Gastroesophageal sphincter (tissue), 3 donors: ENCODE results near the gene SKIL.

Experiments
- POLR2A ChIP-seq, 2 donors: fragments of 450-650 bp; IDR thresholded peaks; one replicate each; pipeline ENCODE4 v1.6.1; 2017; ENCODE audit warnings: antibody characterized with exemption in 2 of 2, mild to moderate bottlenecking in 2 of 2, moderate library complexity in 1 of 2
- POLR2AphosphoS5 ChIP-seq: sonication (generic); formaldehyde crosslinking; IDR thresholded peaks from one replicate; pipeline ENCODE4 v1.6.1; 2017; ENCODE audit warnings: antibody characterized with exemption
- TF ChIP-seq, protein P1 (sequence below), 4 experiments: fragments of 200-600 bp in 2 of 4; fragments of 450-650 bp in 2 of 4; sonication (generic) in 1 of 4; IDR thresholded peaks; one replicate each; pipeline ENCODE4 v1.5.1; 2017 to 2019; ENCODE audit warnings: antibody characterized with exemption in 4 of 4, mild to moderate bottlenecking in 2 of 4, moderate library complexity in 2 of 4

DNA sequence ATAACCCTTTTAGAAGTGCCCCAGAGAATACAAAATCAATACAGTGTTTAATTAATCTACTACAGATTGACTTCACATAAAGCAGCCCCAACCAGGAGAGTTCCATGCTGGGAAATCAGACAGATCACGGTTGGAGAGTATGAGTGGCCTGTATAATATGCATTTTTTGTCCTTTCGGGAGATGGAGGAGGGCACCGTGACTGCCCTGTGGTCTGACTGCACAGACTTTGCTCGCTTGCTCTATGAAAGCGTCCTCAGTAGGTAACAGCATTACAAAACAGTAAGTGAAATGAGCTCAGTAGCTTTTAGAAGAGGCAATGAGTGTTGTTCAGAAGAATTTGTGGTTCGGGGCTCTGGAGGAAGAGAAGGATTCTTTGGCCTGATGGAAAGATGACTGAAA lies 34.2 kb upstream of the SKIL start:
- TF ChIP-seq POLR2A (IDR thresholded peaks at IDR 0.05) (no peak), POLR2AphosphoS5 (no peak)
- TF ChIP-seq, protein P1, sequence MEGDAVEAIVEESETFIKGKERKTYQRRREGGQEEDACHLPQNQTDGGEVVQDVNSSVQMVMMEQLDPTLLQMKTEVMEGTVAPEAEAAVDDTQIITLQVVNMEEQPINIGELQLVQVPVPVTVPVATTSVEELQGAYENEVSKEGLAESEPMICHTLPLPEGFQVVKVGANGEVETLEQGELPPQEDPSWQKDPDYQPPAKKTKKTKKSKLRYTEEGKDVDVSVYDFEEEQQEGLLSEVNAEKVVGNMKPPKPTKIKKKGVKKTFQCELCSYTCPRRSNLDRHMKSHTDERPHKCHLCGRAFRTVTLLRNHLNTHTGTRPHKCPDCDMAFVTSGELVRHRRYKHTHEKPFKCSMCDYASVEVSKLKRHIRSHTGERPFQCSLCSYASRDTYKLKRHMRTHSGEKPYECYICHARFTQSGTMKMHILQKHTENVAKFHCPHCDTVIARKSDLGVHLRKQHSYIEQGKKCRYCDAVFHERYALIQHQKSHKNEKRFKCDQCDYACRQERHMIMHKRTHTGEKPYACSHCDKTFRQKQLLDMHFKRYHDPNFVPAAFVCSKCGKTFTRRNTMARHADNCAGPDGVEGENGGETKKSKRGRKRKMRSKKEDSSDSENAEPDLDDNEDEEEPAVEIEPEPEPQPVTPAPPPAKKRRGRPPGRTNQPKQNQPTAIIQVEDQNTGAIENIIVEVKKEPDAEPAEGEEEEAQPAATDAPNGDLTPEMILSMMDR (IDR thresholded peaks at IDR 0.05): no peak
